Measurements from ENCODE around the gene TMEM126B. TPM values are rescaled to one million over a fixed set of nuclear protein-coding genes. Genes with fewer than 3 reads are reported as not detected.
"Not testable (repeated sequence)": the region's sequence is repeated elsewhere in the genome, so short reads cannot be mapped to it uniquely, and the experiment has no call there.

Gene TMEM126B
- total RNA-seq, 2 donors from 2014 or later = 51.8 to 55.2 TPM

GRCh38 chr11:85619499-85619898 lies 8.9 kb upstream of the TMEM126B start:
- no peak overlapping the region for H3K27ac Mint-ChIP-seq
- peak; percentile 54 to 60 for ATAC-seq (replicated peaks in 1 of 2)
- no peaks in the 10 kb centered on the region for H3K9me3 Mint-ChIP-seq
- no peaks in the 10 kb centered on the region for H3K36me3 Mint-ChIP-seq (ENCODE audit: insufficient read depth in 2 of 2)
- H3K4me3 Mint-ChIP-seq = peak overlapping the region in 1 of 2 donors; percentile 61
- H3K4me1 Mint-ChIP-seq (ENCODE audit: low read depth) = peaks cover 31% of the 10 kb centered on the region
- H3K27me3 Mint-ChIP-seq (ENCODE audit: low read depth) = no peaks in the 10 kb centered on the region
- peak; percentile 35 to 37 for DNase-seq

GRCh38 chr11:85620256-85620655 lies 8.1 kb upstream of the TMEM126B start:
- Mint-ChIP-seq H3K4me3 (peak overlapping the region; percentile 38 to 61), H3K27ac (no peak overlapping the region), H3K9me3 (no peaks in the 10 kb centered on the region), H3K4me1 (ENCODE audit: low read depth) (peaks cover 37% of the 10 kb centered on the region), H3K27me3 (ENCODE audit: low read depth) (no peaks in the 10 kb centered on the region), H3K36me3 (ENCODE audit: insufficient read depth in 2 of 2) (no peaks in the 10 kb centered on the region)
- DNase-seq = no peak
- ATAC-seq (replicated peaks in 1 of 2) = peak; percentile 58 to 73

GRCh38 chr11:85626496-85626895 lies 1.9 kb upstream of the TMEM126B start:
- peak overlapping the region; percentile 96 to 97 for H3K4me3 Mint-ChIP-seq
- no peak for ATAC-seq (replicated peaks in 1 of 2)
- peak; percentile 14 to 34 for DNase-seq
- no peaks in the 10 kb centered on the region for H3K9me3 Mint-ChIP-seq
- H3K27me3 Mint-ChIP-seq (ENCODE audit: low read depth) = no peaks in the 10 kb centered on the region
- H3K36me3 Mint-ChIP-seq (ENCODE audit: insufficient read depth in 2 of 2) = peaks cover 0 to 7% of the 10 kb centered on the region in 2 donors
- peaks cover 57% of the 10 kb centered on the region for H3K4me1 Mint-ChIP-seq (ENCODE audit: low read depth)
- H3K27ac Mint-ChIP-seq = peak overlapping the region; percentile 98

- Mint-ChIP-seq H3K36me3 (ENCODE audit: insufficient read depth in 2 of 2) (peaks cover 0 to 7% of the 10 kb centered on the region in 2 donors), H3K27ac (peak within 1 kb of the TSS; percentile 98), H3K4me1 (ENCODE audit: low read depth) (peaks cover 57% of the 10 kb centered on the region), H3K9me3 (no peaks in the 10 kb centered on the region), H3K4me3 (peak within 1 kb of the TSS; percentile 96 to 97), H3K27me3 (ENCODE audit: low read depth) (no peaks in the 10 kb centered on the region)
- ATAC-seq (replicated peaks in 1 of 2) = peak in 1 of 2 donors; percentile 0
- peak in 1 of 2 donors; percentile 25 for DNase-seq
Measured at GRCh38 chr11:85627332-85627997, 928 bp upstream of the TMEM126B start, which contains the start of gene DLG2. DLG2 (minus strand) TSS chr11:85627344.

- Mint-ChIP-seq H3K27me3 (ENCODE audit: low read depth) (no peaks in the 10 kb centered on the region), H3K9me3 (no peaks in the 10 kb centered on the region), H3K4me3 (peak overlapping the region; percentile 96 to 97), H3K4me1 (ENCODE audit: low read depth) (peaks cover 54% of the 10 kb centered on the region), H3K27ac (peak overlapping the region; percentile 98), H3K36me3 (ENCODE audit: insufficient read depth in 2 of 2) (peaks cover 0 to 7% of the 10 kb centered on the region in 2 donors)
- ATAC-seq (replicated peaks in 1 of 2) (peak; percentile 3 to 18), DNase-seq (peak; percentile 18 to 32)
Measured at GRCh38 chr11:85628771-85629341, 463 bp downstream of the TMEM126B start.

GRCh38 chr11:85634747-85635146 lies 6.4 kb downstream of the TMEM126B start:
- Mint-ChIP-seq H3K9me3 (no peaks in the 10 kb centered on the region), H3K36me3 (ENCODE audit: insufficient read depth in 2 of 2) (peaks cover 0 to 13% of the 10 kb centered on the region in 2 donors), H3K27ac (peak overlapping the region; percentile 15), H3K4me3 (no peak overlapping the region), H3K27me3 (ENCODE audit: low read depth) (no peaks in the 10 kb centered on the region), H3K4me1 (ENCODE audit: low read depth) (peaks cover 10% of the 10 kb centered on the region)
- ATAC-seq (replicated peaks in 1 of 2) (no peak), DNase-seq (no peak)

GRCh38 chr11:85643191-85643614 lies 14.8 kb downstream of the TMEM126B start:
- Mint-ChIP-seq H3K27ac (no peak overlapping the region), H3K4me3 (no peak overlapping the region)

GRCh38 chr11:85647078-85647477 lies 18.7 kb downstream of the TMEM126B start:
- H3K4me1 Mint-ChIP-seq (ENCODE audit: low read depth) = peaks cover 19% of the 10 kb centered on the region
- H3K36me3 Mint-ChIP-seq (ENCODE audit: insufficient read depth in 2 of 2) = peaks cover 1 to 3% of the 10 kb centered on the region in 2 donors
- DNase-seq = no peak
- peak overlapping the region; percentile 88 for H3K27ac Mint-ChIP-seq
- H3K9me3 Mint-ChIP-seq = no peaks in the 10 kb centered on the region
- ATAC-seq (replicated peaks in 1 of 2) = no peak
- peak overlapping the region; percentile 88 to 96 for H3K4me3 Mint-ChIP-seq
- H3K27me3 Mint-ChIP-seq (ENCODE audit: low read depth) = peaks cover 13% of the 10 kb centered on the region

More at GRCh38 chr11:85643191-85643614, 14.8 kb downstream of the TMEM126B start:
- no peaks in the 10 kb centered on the region for H3K9me3 Mint-ChIP-seq
- ATAC-seq (replicated peaks in 1 of 2) (no peak), DNase-seq (no peak)
- no peaks in the 10 kb centered on the region for H3K4me1 Mint-ChIP-seq (ENCODE audit: low read depth)
- peaks cover 0 to 6% of the 10 kb centered on the region in 2 donors for H3K36me3 Mint-ChIP-seq (ENCODE audit: insufficient read depth in 2 of 2)
- peaks cover 23% of the 10 kb centered on the region for H3K27me3 Mint-ChIP-seq (ENCODE audit: low read depth)

GRCh38 chr11:85647604-85648299 lies 19.4 kb downstream of the TMEM126B start, which contains the start of gene TMEM126A:
TMEM126A (plus strand) TSS chr11:85647967; CDS start chr11:85650256, 2,289 bp downstream.
- Mint-ChIP-seq H3K27ac (peak within 1 kb of the TSS; percentile 88), H3K36me3 (ENCODE audit: insufficient read depth in 2 of 2) (peaks cover 3 to 5% of the 10 kb centered on the region in 2 donors), H3K9me3 (no peaks in the 10 kb centered on the region), H3K27me3 (ENCODE audit: low read depth) (peaks cover 13% of the 10 kb centered on the region), H3K4me3 (peak within 1 kb of the TSS; percentile 88 to 96), H3K4me1 (ENCODE audit: low read depth) (peaks cover 24% of the 10 kb centered on the region)
- ATAC-seq (replicated peaks in 1 of 2) (peak; percentile 97 to 98), DNase-seq (peak; percentile 94 to 95)

GRCh38 chr11:85651118-85651517 lies 22.7 kb downstream of the TMEM126B start:
- H3K4me3 Mint-ChIP-seq = no peak overlapping the region
- no peak for ATAC-seq (replicated peaks in 1 of 2)
- H3K36me3 Mint-ChIP-seq (ENCODE audit: insufficient read depth in 2 of 2) = peaks cover 5 to 6% of the 10 kb centered on the region in 2 donors
- peak overlapping the region; percentile 86 for H3K27ac Mint-ChIP-seq
- H3K9me3 Mint-ChIP-seq = no peaks in the 10 kb centered on the region
- H3K27me3 Mint-ChIP-seq (ENCODE audit: low read depth) = no peaks in the 10 kb centered on the region
- no peak for DNase-seq
- peaks cover 37% of the 10 kb centered on the region for H3K4me1 Mint-ChIP-seq (ENCODE audit: low read depth)

GRCh38 chr11:85652786-85653447 lies 24.5 kb downstream of the TMEM126B start:
- no peaks in the 10 kb centered on the region for H3K27me3 Mint-ChIP-seq (ENCODE audit: low read depth)
- peaks cover 49% of the 10 kb centered on the region for H3K4me1 Mint-ChIP-seq (ENCODE audit: low read depth)
- no peak for ATAC-seq (replicated peaks in 1 of 2)
- no peaks in the 10 kb centered on the region for H3K9me3 Mint-ChIP-seq
- no peak for DNase-seq
- peak overlapping the region; percentile 98 for H3K27ac Mint-ChIP-seq
- H3K36me3 Mint-ChIP-seq (ENCODE audit: insufficient read depth in 2 of 2) = peaks cover 7 to 11% of the 10 kb centered on the region in 2 donors
- no peak overlapping the region for H3K4me3 Mint-ChIP-seq

- not testable (repeated sequence) for H3K9me3 Mint-ChIP-seq; DNase-seq; ATAC-seq (replicated peaks in 1 of 2); H3K27me3 Mint-ChIP-seq (ENCODE audit: low read depth); H3K27ac Mint-ChIP-seq; H3K4me3 Mint-ChIP-seq
- Mint-ChIP-seq H3K4me1 (ENCODE audit: low read depth) (peaks cover 56% of the 10 kb centered on the region), H3K36me3 (ENCODE audit: insufficient read depth in 2 of 2) (peaks cover 7 to 16% of the 10 kb centered on the region in 2 donors)
Measured at GRCh38 chr11:85654343-85654742, 25.9 kb downstream of the TMEM126B start.
